ENCODE data around the gene PARD6B.
"Not testable (repeated sequence)": the region's sequence is repeated elsewhere in the genome, so short reads cannot be mapped to it uniquely, and the experiment has no call there.

Gene PARD6B

GRCh38 chr20:50750145-50750671 lies 18.8 kb downstream of the PARD6B start:
- no peak for DNase-seq

GRCh38 chr20:50753152-50753551 lies 21.8 kb downstream of the PARD6B start:
- no peak for DNase-seq

GRCh38 chr20:50754420-50754819 lies 23.0 kb downstream of the PARD6B start:
- no peak for DNase-seq

GRCh38 chr20:50756447-50756846 lies 25.1 kb downstream of the PARD6B start:
- DNase-seq, result no peak

GRCh38 chr20:50758469-50758868 lies 27.1 kb downstream of the PARD6B start:
- DNase-seq, result no peak

GRCh38 chr20:50758992-50759391 lies 27.6 kb downstream of the PARD6B start:
- DNase-seq, result no peak

- DNase-seq, result no peak
These were observed 28.3 kb downstream of the PARD6B start for GRCh38 chr20:50759678-50760077.

GRCh38 chr20:50762045-50762422 lies 30.7 kb downstream of the PARD6B start:
- no peak for DNase-seq

- DNase-seq, result no peak
These were observed 31.2 kb downstream of the PARD6B start for GRCh38 chr20:50762435-50763220.

- DNase-seq, result not testable (repeated sequence)
These were observed 32.4 kb downstream of the PARD6B start for GRCh38 chr20:50763550-50764458.

- not testable (repeated sequence) for DNase-seq
These were observed 33.9 kb downstream of the PARD6B start for GRCh38 chr20:50765251-50765650.

- DNase-seq, result no peak
These were observed 34.3 kb downstream of the PARD6B start for GRCh38 chr20:50765674-50766073.

GRCh38 chr20:50766955-50767809 lies 35.8 kb downstream of the PARD6B start:
- not testable (repeated sequence) for DNase-seq

- not testable (repeated sequence) for DNase-seq
These were observed 37.6 kb downstream of the PARD6B start for GRCh38 chr20:50768991-50769390.

- DNase-seq, result not testable (repeated sequence)
These were observed 38.2 kb downstream of the PARD6B start for GRCh38 chr20:50769551-50770085.

GRCh38 chr20:50771419-50772080 lies 40.2 kb downstream of the PARD6B start:
- not testable (repeated sequence) for DNase-seq

GRCh38 chr20:50772420-50773185 lies 41.2 kb downstream of the PARD6B start:
- DNase-seq, result no peak

- no peak for DNase-seq
These were observed 43.1 kb downstream of the PARD6B start for GRCh38 chr20:50774515-50774914.

- no peak for DNase-seq
These were observed 44.9 kb downstream of the PARD6B start for GRCh38 chr20:50776122-50776817.

GRCh38 chr20:50777373-50777772 lies 46.0 kb downstream of the PARD6B start:
- DNase-seq, result no peak
